ENCODE results near the gene EML3. TPM values are rescaled to one million over a fixed set of nuclear protein-coding genes. Genes with fewer than 3 reads are reported as not detected.

EML3 gene
- polyA plus RNA-seq, 1 donor from 2014 or later = 0.38 TPM

- Histone ChIP-seq H3K9ac (ENCODE audit: low read length) (no peak overlapping the region), H3K79me2 (replicated peaks; ENCODE audit: insufficient read depth, low read length) (peaks cover 34% of the 10 kb centered on the region), H2AFZ (ENCODE audit: low read depth, low read length) (no peak overlapping the region), H3K4me2 (ENCODE audit: low read length) (no peak overlapping the region), H3K9me2 (ENCODE audit: insufficient read depth, low read length) (no peaks in the 10 kb centered on the region), H3K27ac (ENCODE audit: low read length) (no peak overlapping the region), H3K27me3 (ENCODE audit: insufficient read depth, low read depth, low read length) (no peaks in the 10 kb centered on the region), H3K36me3 (ENCODE audit: insufficient read depth, low read length) (no peaks in the 10 kb centered on the region), H3F3A (ENCODE audit: insufficient read depth, low read length, poor library complexity, severe bottlenecking) (no peaks in the 10 kb centered on the region), H3K4me3 (ENCODE audit: low read length) (no peak overlapping the region), H3K9me3 (ENCODE audit: low read length) (no peaks in the 10 kb centered on the region), H4K20me1 (ENCODE audit: insufficient read depth) (no peaks in the 10 kb centered on the region)
- TF ChIP-seq, protein P1, sequence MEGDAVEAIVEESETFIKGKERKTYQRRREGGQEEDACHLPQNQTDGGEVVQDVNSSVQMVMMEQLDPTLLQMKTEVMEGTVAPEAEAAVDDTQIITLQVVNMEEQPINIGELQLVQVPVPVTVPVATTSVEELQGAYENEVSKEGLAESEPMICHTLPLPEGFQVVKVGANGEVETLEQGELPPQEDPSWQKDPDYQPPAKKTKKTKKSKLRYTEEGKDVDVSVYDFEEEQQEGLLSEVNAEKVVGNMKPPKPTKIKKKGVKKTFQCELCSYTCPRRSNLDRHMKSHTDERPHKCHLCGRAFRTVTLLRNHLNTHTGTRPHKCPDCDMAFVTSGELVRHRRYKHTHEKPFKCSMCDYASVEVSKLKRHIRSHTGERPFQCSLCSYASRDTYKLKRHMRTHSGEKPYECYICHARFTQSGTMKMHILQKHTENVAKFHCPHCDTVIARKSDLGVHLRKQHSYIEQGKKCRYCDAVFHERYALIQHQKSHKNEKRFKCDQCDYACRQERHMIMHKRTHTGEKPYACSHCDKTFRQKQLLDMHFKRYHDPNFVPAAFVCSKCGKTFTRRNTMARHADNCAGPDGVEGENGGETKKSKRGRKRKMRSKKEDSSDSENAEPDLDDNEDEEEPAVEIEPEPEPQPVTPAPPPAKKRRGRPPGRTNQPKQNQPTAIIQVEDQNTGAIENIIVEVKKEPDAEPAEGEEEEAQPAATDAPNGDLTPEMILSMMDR (IDR thresholded peaks at IDR 0.05; ENCODE audit: poor library complexity, severe bottlenecking) = no peak
- TF ChIP-seq SMC3 (conservative IDR thresholded peaks at IDR 0.05; ENCODE audit: poor library complexity) (no peak), RAD21 (conservative IDR thresholded peaks at IDR 0.05) (no peak), POLR2AphosphoS5 (IDR thresholded peaks at IDR 0.05) (no peak), TAF1 (IDR thresholded peaks at IDR 0.05; ENCODE audit: low read depth) (no peak), EP300 (conservative IDR thresholded peaks at IDR 0.05; ENCODE audit: poor library complexity, severe bottlenecking) (no peak), EZH2 (IDR thresholded peaks at IDR 0.05; ENCODE audit: borderline replicate concordance, insufficient read depth, low read length, poor library complexity, severe bottlenecking) (no peak), MXI1 (conservative IDR thresholded peaks at IDR 0.05; ENCODE audit: poor library complexity, severe bottlenecking) (no peak)
- TF ChIP-seq, protein P2, sequence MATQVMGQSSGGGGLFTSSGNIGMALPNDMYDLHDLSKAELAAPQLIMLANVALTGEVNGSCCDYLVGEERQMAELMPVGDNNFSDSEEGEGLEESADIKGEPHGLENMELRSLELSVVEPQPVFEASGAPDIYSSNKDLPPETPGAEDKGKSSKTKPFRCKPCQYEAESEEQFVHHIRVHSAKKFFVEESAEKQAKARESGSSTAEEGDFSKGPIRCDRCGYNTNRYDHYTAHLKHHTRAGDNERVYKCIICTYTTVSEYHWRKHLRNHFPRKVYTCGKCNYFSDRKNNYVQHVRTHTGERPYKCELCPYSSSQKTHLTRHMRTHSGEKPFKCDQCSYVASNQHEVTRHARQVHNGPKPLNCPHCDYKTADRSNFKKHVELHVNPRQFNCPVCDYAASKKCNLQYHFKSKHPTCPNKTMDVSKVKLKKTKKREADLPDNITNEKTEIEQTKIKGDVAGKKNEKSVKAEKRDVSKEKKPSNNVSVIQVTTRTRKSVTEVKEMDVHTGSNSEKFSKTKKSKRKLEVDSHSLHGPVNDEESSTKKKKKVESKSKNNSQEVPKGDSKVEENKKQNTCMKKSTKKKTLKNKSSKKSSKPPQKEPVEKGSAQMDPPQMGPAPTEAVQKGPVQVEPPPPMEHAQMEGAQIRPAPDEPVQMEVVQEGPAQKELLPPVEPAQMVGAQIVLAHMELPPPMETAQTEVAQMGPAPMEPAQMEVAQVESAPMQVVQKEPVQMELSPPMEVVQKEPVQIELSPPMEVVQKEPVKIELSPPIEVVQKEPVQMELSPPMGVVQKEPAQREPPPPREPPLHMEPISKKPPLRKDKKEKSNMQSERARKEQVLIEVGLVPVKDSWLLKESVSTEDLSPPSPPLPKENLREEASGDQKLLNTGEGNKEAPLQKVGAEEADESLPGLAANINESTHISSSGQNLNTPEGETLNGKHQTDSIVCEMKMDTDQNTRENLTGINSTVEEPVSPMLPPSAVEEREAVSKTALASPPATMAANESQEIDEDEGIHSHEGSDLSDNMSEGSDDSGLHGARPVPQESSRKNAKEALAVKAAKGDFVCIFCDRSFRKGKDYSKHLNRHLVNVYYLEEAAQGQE (IDR thresholded peaks at IDR 0.05; ENCODE audit: borderline replicate concordance) = no peak
Observed at GRCh38 chr11:62649486-62649885, 36.9 kb upstream of the EML3 start.

GRCh38 chr11:62648967-62649364, 36.4 kb upstream of the EML3 start:
- TF ChIP-seq EP300 (conservative IDR thresholded peaks at IDR 0.05; ENCODE audit: poor library complexity, severe bottlenecking) = no peak
- TF ChIP-seq MXI1 (conservative IDR thresholded peaks at IDR 0.05; ENCODE audit: poor library complexity, severe bottlenecking) = no peak
- no peak for TF ChIP-seq RAD21 (conservative IDR thresholded peaks at IDR 0.05)
- TF ChIP-seq POLR2AphosphoS5 (IDR thresholded peaks at IDR 0.05) = no peak
- no peak for TF ChIP-seq TAF1 (IDR thresholded peaks at IDR 0.05; ENCODE audit: low read depth)
- TF ChIP-seq, protein P2 (IDR thresholded peaks at IDR 0.05; ENCODE audit: borderline replicate concordance) = no peak
- no peak for TF ChIP-seq EZH2 (IDR thresholded peaks at IDR 0.05; ENCODE audit: borderline replicate concordance, insufficient read depth, low read length, poor library complexity, severe bottlenecking)
- no peak for TF ChIP-seq SMC3 (conservative IDR thresholded peaks at IDR 0.05; ENCODE audit: poor library complexity)
- TF ChIP-seq, protein P1 (IDR thresholded peaks at IDR 0.05; ENCODE audit: poor library complexity, severe bottlenecking) = no peak
- Histone ChIP-seq H3K79me2 (replicated peaks; ENCODE audit: insufficient read depth, low read length) (peaks cover 38% of the 10 kb centered on the region), H3F3A (ENCODE audit: insufficient read depth, low read length, poor library complexity, severe bottlenecking) (no peaks in the 10 kb centered on the region), H3K27ac (ENCODE audit: low read length) (no peak overlapping the region), H3K4me2 (ENCODE audit: low read length) (no peak overlapping the region), H3K36me3 (ENCODE audit: insufficient read depth, low read length) (no peaks in the 10 kb centered on the region), H3K27me3 (ENCODE audit: insufficient read depth, low read depth, low read length) (no peaks in the 10 kb centered on the region), H3K9me3 (ENCODE audit: low read length) (no peaks in the 10 kb centered on the region), H3K9ac (ENCODE audit: low read length) (no peak overlapping the region), H3K4me3 (ENCODE audit: low read length) (no peak overlapping the region), H2AFZ (ENCODE audit: low read depth, low read length) (no peak overlapping the region), H3K9me2 (ENCODE audit: insufficient read depth, low read length) (no peaks in the 10 kb centered on the region), H4K20me1 (ENCODE audit: insufficient read depth) (no peaks in the 10 kb centered on the region)
